HFFc6 (cell line): ENCODE data around the gene RASGRP2. TPM values are rescaled to one million over a fixed set of nuclear protein-coding genes. Genes with fewer than 3 reads are reported as not detected.

ENCODE experiments used
- DNase-seq: peaks from one replicate; pipeline ENCODE4 v3.0.0-alpha.2; 2018
- H3K27ac Mint-ChIP-seq: 2 replicates; pipeline ENCODE4 v1.8.0; 2020; ENCODE audit warnings: mild to moderate bottlenecking, mixed read lengths
- H3K27me3 Mint-ChIP-seq: 2 replicates; pipeline ENCODE4 v1.8.0; 2021; ENCODE audit warnings: mild to moderate bottlenecking, moderate library complexity, mixed read lengths; ENCODE audit not compliant: insufficient read depth
- H3K36me3 Mint-ChIP-seq: 2 replicates; pipeline ENCODE4 v1.8.0; 2021; ENCODE audit warnings: low read depth, mixed read lengths
- H3K4me1 Mint-ChIP-seq: 2 replicates; pipeline ENCODE4 v1.8.0; 2020; ENCODE audit warnings: low read depth, mixed read lengths
- H3K4me3 Mint-ChIP-seq: 2 replicates; pipeline ENCODE4 v1.8.0; 2020; ENCODE audit warnings: mild to moderate bottlenecking, moderate library complexity, mixed read lengths
- H3K9me3 Mint-ChIP-seq: 2 replicates; pipeline ENCODE4 v1.8.0; 2020; ENCODE audit warnings: mild to moderate bottlenecking, mixed read lengths
- total RNA-seq, 6 experiments: library from RNA; stranded (reverse); fragmentation: NEBNext Ultra II Directional; extraction: Animal tissue kit (Norgen Biotek cat#: 25700); gene quantifications; 2 replicates in 1 of 6; 3 replicates in 5 of 6; pipeline ENCODE4 v1.2.3, GENCODE V29; 2021
- TF ChIP-seq, protein P1 (sequence below): fragments of 200-600 bp; sonication (generic); IDR thresholded peaks from 2 replicates; pipeline ENCODE4 v1.5.0; 2021; ENCODE audit warnings: antibody characterized with exemption, mild to moderate bottlenecking

The RASGRP2 gene
- total RNA-seq, 6 experiments from 2014 or later = 0.43 to 0.68 (median 0.48) TPM; not detected in 2

DNA sequence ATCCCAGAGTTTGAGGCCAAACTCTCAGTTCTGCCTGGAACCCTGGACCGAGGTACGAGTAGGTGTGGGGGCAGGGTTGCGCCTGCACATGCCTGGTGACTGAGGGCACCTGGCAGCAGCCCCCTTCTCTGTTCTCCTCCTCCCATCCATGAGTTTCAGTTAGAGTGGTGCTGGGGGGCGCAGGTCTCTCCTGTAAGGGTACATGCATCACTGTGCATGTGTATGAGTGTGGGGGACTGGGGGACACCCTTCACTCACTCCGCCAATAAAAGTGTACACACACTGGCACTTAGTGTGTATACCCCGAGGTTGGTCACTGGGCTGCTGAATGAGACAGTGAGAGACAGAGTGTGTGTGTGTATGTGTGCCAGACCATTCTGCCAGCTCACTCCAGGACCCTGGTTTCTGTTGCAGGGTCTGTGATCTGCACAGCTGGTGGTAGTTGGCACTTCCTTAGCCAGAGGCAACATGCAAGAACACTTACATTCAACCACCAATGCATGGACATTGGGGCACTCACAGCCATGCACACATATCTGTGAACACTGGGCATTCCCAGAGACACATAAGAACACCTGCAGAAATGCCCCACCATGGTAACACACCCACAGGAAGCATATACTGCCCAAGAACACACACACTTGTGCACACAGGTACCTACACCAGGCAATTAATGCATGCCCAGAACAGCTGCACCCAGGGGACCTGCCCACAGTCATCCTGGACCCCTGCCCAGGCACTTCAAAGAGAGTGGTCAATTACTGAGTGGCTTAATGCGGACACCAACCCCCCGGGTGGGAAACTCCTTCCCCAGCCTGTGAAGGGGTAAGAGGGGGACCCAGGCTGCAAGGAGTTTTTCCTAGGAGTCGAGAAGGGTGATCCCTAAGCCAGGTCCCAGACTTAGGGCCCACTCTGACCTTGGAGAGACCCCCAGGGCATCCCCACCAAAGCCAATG is 19.8 kb downstream of the RASGRP2 start:
- Mint-ChIP-seq H3K9me3 (no peaks in the 10 kb centered on the region), H3K4me1 (no peaks in the 10 kb centered on the region), H3K27ac (no peak overlapping the region), H3K27me3 (peaks cover 53% of the 10 kb centered on the region), H3K4me3 (no peak overlapping the region), H3K36me3 (no peaks in the 10 kb centered on the region)
- DNase-seq = no peak
- TF ChIP-seq, protein P1, sequence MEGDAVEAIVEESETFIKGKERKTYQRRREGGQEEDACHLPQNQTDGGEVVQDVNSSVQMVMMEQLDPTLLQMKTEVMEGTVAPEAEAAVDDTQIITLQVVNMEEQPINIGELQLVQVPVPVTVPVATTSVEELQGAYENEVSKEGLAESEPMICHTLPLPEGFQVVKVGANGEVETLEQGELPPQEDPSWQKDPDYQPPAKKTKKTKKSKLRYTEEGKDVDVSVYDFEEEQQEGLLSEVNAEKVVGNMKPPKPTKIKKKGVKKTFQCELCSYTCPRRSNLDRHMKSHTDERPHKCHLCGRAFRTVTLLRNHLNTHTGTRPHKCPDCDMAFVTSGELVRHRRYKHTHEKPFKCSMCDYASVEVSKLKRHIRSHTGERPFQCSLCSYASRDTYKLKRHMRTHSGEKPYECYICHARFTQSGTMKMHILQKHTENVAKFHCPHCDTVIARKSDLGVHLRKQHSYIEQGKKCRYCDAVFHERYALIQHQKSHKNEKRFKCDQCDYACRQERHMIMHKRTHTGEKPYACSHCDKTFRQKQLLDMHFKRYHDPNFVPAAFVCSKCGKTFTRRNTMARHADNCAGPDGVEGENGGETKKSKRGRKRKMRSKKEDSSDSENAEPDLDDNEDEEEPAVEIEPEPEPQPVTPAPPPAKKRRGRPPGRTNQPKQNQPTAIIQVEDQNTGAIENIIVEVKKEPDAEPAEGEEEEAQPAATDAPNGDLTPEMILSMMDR = no peak

- H3K27me3 Mint-ChIP-seq = peaks cover 55% of the 10 kb centered on the region
- H3K9me3 Mint-ChIP-seq = no peaks in the 10 kb centered on the region
- no peaks in the 10 kb centered on the region for H3K36me3 Mint-ChIP-seq
- peak within 1 kb of the TSS; percentile 47 for H3K4me3 Mint-ChIP-seq
- no peak within 1 kb of the TSS for H3K27ac Mint-ChIP-seq
- no peaks in the 10 kb centered on the region for H3K4me1 Mint-ChIP-seq
- DNase-seq = peak; percentile 76
- TF ChIP-seq, protein P1 = peak; percentile 99
Observed at GRCh38 chr11:64723117-64723906, 20.6 kb downstream of the RASGRP2 start, which contains the start of gene NRXN2. TSS of gene NRXN2 (minus strand) at chr11:64723197. CDS start at chr11:64713699, 9,498 bp downstream.

DNA sequence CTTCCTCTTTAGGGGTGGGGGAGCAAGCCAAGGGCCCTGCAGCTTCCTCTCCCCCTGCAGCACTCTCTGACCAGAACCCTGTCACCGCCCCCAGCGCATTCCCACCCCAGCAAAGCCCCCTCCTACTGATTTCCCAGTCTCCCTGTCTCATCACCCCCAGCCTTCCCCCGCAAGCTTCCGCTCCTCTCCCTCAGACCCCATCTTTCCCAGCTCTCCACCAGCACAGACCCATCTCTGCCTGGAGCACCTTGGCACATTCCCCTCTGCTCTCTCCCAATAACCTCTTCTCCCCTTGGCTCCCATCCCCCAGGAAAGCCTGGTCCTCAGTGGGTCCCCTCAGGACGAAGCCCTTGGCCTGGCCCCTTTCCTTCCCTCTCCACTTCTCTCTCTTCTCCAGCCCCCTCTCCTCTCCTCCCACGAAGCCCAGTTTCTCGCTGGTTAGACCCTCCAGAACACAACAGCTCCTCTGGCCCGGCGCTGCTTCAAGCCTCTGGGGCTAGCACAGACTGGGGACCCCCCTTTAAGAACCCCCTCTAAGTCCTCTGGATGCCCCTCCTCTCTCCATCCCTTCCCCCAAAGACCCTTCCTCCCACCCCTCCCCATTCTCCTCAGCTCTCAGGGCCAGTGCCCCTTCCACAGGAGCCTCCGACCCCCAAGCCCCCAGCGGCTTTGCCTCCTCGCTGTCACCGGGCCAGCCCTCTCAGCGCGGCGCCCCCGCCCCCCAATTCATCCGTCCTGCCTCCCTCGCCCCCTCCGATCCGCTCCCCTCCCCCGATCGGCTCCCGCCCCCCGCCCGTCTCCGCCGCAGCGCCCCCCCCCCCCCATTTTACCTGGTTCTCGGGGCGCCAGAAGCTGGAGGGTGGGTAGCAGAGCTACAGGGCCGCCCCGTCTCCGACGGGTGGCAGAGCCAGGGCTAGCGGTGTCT is 21.5 kb downstream of the RASGRP2 start:
- Mint-ChIP-seq H3K9me3 (no peaks in the 10 kb centered on the region), H3K36me3 (no peaks in the 10 kb centered on the region), H3K4me3 (no peak overlapping the region), H3K27me3 (peaks cover 55% of the 10 kb centered on the region), H3K27ac (no peak overlapping the region), H3K4me1 (no peaks in the 10 kb centered on the region)
- TF ChIP-seq, protein P1 = no peak
- DNase-seq = no peak

GRCh38 chr11:64721359-64721699 is 22.6 kb downstream of the RASGRP2 start:
- H3K36me3 Mint-ChIP-seq = no peaks in the 10 kb centered on the region
- H3K4me3 Mint-ChIP-seq = no peak overlapping the region
- TF ChIP-seq, protein P1 = no peak
- no peaks in the 10 kb centered on the region for H3K4me1 Mint-ChIP-seq
- H3K9me3 Mint-ChIP-seq = no peaks in the 10 kb centered on the region
- H3K27me3 Mint-ChIP-seq = peaks cover 59% of the 10 kb centered on the region
- no peak for DNase-seq
- H3K27ac Mint-ChIP-seq = no peak overlapping the region
